Muscle of leg (tissue), 11 donors: ENCODE data around the gene SCYL3. TPM values are rescaled to one million over a fixed set of nuclear protein-coding genes. Genes with fewer than 3 reads are reported as not detected.
"Not testable (repeated sequence)": the region's sequence is repeated elsewhere in the genome, so short reads cannot be mapped to it uniquely, and the experiment has no call there.

ENCODE experiments used
- DNase-seq: peaks from one replicate; pipeline ENCODE4 v3.0.0; 2013
- H3K27ac ChIP-seq: one replicate; pipeline ENCODE4 v1.5.1; 2013; ENCODE audit warnings: mild to moderate bottlenecking, low read length, control low read depth
- H3K27me3 ChIP-seq: one replicate; pipeline ENCODE4 v1.6.1; 2013; ENCODE audit warnings: low read length; ENCODE audit not compliant: control insufficient read depth, insufficient read depth
- H3K36me3 ChIP-seq: one replicate; pipeline ENCODE4 v1.6.1; 2013; ENCODE audit warnings: low read length; ENCODE audit not compliant: control insufficient read depth, insufficient read depth
- H3K4me1 ChIP-seq: one replicate; pipeline ENCODE4 v1.6.1; 2013; ENCODE audit warnings: low read length; ENCODE audit not compliant: control insufficient read depth, insufficient read depth
- H3K4me3 ChIP-seq: one replicate; pipeline ENCODE4 v1.5.1; 2013; ENCODE audit warnings: low read length, control low read depth
- H3K9me3 ChIP-seq: replicated peaks from 2 replicates; pipeline ENCODE4 v1.6.1; 2013; ENCODE audit warnings: low read depth, low read length; ENCODE audit not compliant: control insufficient read depth
- WGBS: methylation state at CpG from one replicate; pipeline ENCODE4 v1.1.5; 2013; ENCODE audit warnings: missing lambda C conversion rate; ENCODE audit not compliant: insufficient coverage; 5-methylcytosine and 5-hydroxymethylcytosine counted together
- polyA plus RNA-seq, 8 donors: library from polyadenylated mRNA; unstranded; fragments of 120-200 nt; gene quantifications; one replicate each; pipeline versions ENCODE4 v1.2.1 to v1.2.3, GENCODE V29; 2013; ENCODE audit warnings: inconsistent platforms in 1 of 8, low replicate concordance in 1 of 8; ENCODE audit not compliant: insufficient read length in 8 of 8, insufficient read depth in 1 of 8
- total RNA-seq: library from RNA; stranded (reverse); fragments of 120-200 nt; gene quantifications from one replicate; pipeline ENCODE4 v1.2.4, GENCODE V29; 2013

The SCYL3 gene
- total and polyA plus RNA-seq, 9 donors: 7.5 to 10.3 (median 8.8) TPM

- Histone ChIP-seq H3K36me3 (peaks cover 18% of the 10 kb centered on the region), H3K9me3 (no peaks in the 10 kb centered on the region), H3K4me1 (no peaks in the 10 kb centered on the region), H3K4me3 (no peak overlapping the region), H3K27ac (no peak overlapping the region), H3K27me3 (no peaks in the 10 kb centered on the region)
- WGBS: 82% methylated on average over 3 of the region's 3 CpGs
- no peak for DNase-seq
Measured at GRCh38 chr1:169824153-169824552, 69.5 kb downstream of the SCYL3 start.

- Histone ChIP-seq H3K36me3 (peaks cover 10% of the 10 kb centered on the region), H3K27me3 (no peaks in the 10 kb centered on the region), H3K27ac (no peak overlapping the region), H3K4me1 (no peaks in the 10 kb centered on the region), H3K9me3 (no peaks in the 10 kb centered on the region), H3K4me3 (no peak overlapping the region)
- no peak for DNase-seq
- WGBS: no CpG with 5 or more reads among the region's 7 CpGs
Measured at GRCh38 chr1:169821500-169821899, 72.2 kb downstream of the SCYL3 start.

GRCh38 chr1:169816617-169817016 is 77.1 kb downstream of the SCYL3 start:
- peaks cover 4% of the 10 kb centered on the region for H3K36me3 ChIP-seq
- no peaks in the 10 kb centered on the region for H3K9me3 ChIP-seq
- no peaks in the 10 kb centered on the region for H3K27me3 ChIP-seq
- H3K4me3 ChIP-seq: no peak overlapping the region
- no peak overlapping the region for H3K27ac ChIP-seq
- H3K4me1 ChIP-seq: no peaks in the 10 kb centered on the region
- DNase-seq: no peak
- WGBS: no CpG with 5 or more reads among the region's 1 CpG

- Histone ChIP-seq H3K9me3 (no peaks in the 10 kb centered on the region), H3K4me1 (no peaks in the 10 kb centered on the region), H3K27me3 (no peaks in the 10 kb centered on the region), H3K36me3 (peaks cover 4% of the 10 kb centered on the region), H3K27ac (no peak overlapping the region), H3K4me3 (no peak overlapping the region)
- DNase-seq: no peak
- WGBS: no CpG with 5 or more reads among the region's 2 CpGs
Measured at GRCh38 chr1:169814265-169814664, 79.4 kb downstream of the SCYL3 start.

- Histone ChIP-seq H3K9me3 (no peaks in the 10 kb centered on the region), H3K27ac (no peak overlapping the region), H3K4me3 (no peak overlapping the region), H3K4me1 (no peaks in the 10 kb centered on the region), H3K36me3 (peaks cover 8% of the 10 kb centered on the region), H3K27me3 (no peaks in the 10 kb centered on the region)
- no peak for DNase-seq
- 88% methylated on average over 1 of the region's 2 CpGs for WGBS
Measured at GRCh38 chr1:169812131-169812530, 81.6 kb downstream of the SCYL3 start.

GRCh38 chr1:169811418-169812035 is 82.2 kb downstream of the SCYL3 start:
- DNase-seq, H3K4me1 ChIP-seq: not testable (repeated sequence)

GRCh38 chr1:169809370-169810095 is 84.2 kb downstream of the SCYL3 start:
- Histone ChIP-seq H3K36me3 (peaks cover 11% of the 10 kb centered on the region), H3K9me3 (no peaks in the 10 kb centered on the region), H3K27me3 (no peaks in the 10 kb centered on the region), H3K4me1 (no peaks in the 10 kb centered on the region), H3K27ac (no peak overlapping the region), H3K4me3 (no peak overlapping the region)
- 100% methylated on average over 2 of the region's 4 CpGs for WGBS
- DNase-seq: peak; percentile 44

More at GRCh38 chr1:169811418-169812035, 82.2 kb downstream of the SCYL3 start:
- not testable (repeated sequence) for H3K27ac ChIP-seq, H3K4me3 ChIP-seq, H3K27me3 ChIP-seq, H3K9me3 ChIP-seq
- peaks cover 11% of the 10 kb centered on the region for H3K36me3 ChIP-seq

GRCh38 chr1:169804941-169805340 is 88.8 kb downstream of the SCYL3 start:
- H3K4me1 ChIP-seq: no peaks in the 10 kb centered on the region
- DNase-seq: no peak
- peaks cover 13% of the 10 kb centered on the region for H3K36me3 ChIP-seq

GRCh38 chr1:169802888-169803287 is 90.8 kb downstream of the SCYL3 start:
- peak; percentile 33 for DNase-seq
- peaks cover 12% of the 10 kb centered on the region for H3K36me3 ChIP-seq

More at GRCh38 chr1:169804941-169805340, 88.8 kb downstream of the SCYL3 start:
- Histone ChIP-seq H3K9me3 (no peaks in the 10 kb centered on the region), H3K27me3 (no peaks in the 10 kb centered on the region), H3K27ac (no peak overlapping the region), H3K4me3 (no peak overlapping the region)
- no CpG with 5 or more reads among the region's 2 CpGs for whole genome bisulfite sequencing

More at GRCh38 chr1:169802888-169803287, 90.8 kb downstream of the SCYL3 start:
- Histone ChIP-seq H3K9me3 (no peaks in the 10 kb centered on the region), H3K4me1 (no peaks in the 10 kb centered on the region), H3K27ac (no peak overlapping the region), H3K27me3 (no peaks in the 10 kb centered on the region), H3K4me3 (no peak overlapping the region)
